Osteocyte (in vitro differentiated cells): ENCODE data around the gene C1orf74. TPM values are rescaled to one million over a fixed set of nuclear protein-coding genes. Genes with fewer than 3 reads are reported as not detected.

Source experiments
- DNase-seq: peaks from one replicate; pipeline ENCODE4 v3.0.0; 2021; ENCODE audit warnings: mixed read lengths; ENCODE audit not compliant: unreplicated experiment; ENCODE audit errors: extremely low spot score
- H3K27ac Mint-ChIP-seq: one replicate; pipeline ENCODE4 v1.8.0; 2021; ENCODE audit warnings: mild to moderate bottlenecking, mixed read lengths; ENCODE audit not compliant: unreplicated experiment
- H3K27me3 Mint-ChIP-seq: one replicate; pipeline ENCODE4 v1.8.0; 2021; ENCODE audit warnings: mixed read lengths; ENCODE audit not compliant: unreplicated experiment
- H3K36me3 Mint-ChIP-seq: one replicate; pipeline ENCODE4 v1.8.0; 2021; ENCODE audit warnings: mixed read lengths; ENCODE audit not compliant: unreplicated experiment
- H3K4me1 Mint-ChIP-seq: one replicate; pipeline ENCODE4 v1.8.0; 2021; ENCODE audit warnings: mixed read lengths; ENCODE audit not compliant: unreplicated experiment
- H3K4me3 Mint-ChIP-seq: one replicate; pipeline ENCODE4 v1.8.0; 2021; ENCODE audit warnings: mild to moderate bottlenecking, moderate library complexity, mixed read lengths; ENCODE audit not compliant: unreplicated experiment
- H3K9me3 Mint-ChIP-seq: one replicate; pipeline ENCODE4 v1.8.0; 2021; ENCODE audit warnings: mixed read lengths; ENCODE audit not compliant: unreplicated experiment
- total RNA-seq: library from RNA; stranded (reverse); gene quantifications from 2 replicates; pipeline ENCODE4 v1.2.1, GENCODE V29; 2021
- TF ChIP-seq, protein P1 (sequence below): fragments of 200-600 bp; sonication (generic); IDR thresholded peaks from 2 replicates; pipeline ENCODE4 v1.5.0; 2021; ENCODE audit warnings: antibody characterized with exemption, mild to moderate bottlenecking, moderate library complexity

The C1orf74 gene
- total RNA-seq, 1 donor from 2014 or later: 1.6 TPM

DNA sequence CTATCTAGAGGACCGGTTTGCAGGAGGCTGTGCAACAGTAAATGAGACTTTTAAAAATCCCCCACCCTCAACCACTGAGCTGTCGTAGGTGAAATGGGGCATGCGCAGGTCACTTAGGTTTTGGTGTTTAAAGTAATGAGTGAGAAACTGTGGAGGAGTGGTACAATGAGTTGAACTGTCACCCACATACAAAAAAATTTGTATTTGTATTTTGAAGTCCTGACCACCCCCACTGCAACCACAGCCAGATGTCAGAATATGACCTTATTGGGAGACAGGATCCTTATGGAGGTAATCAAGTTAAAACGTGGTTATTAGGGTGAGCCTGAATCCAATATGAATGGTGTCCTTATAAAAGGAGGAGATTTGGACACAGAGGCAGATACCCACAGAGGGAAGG lies 23.1 kb upstream of the C1orf74 start:
- Mint-ChIP-seq H3K27ac (no peak overlapping the region), H3K36me3 (no peaks in the 10 kb centered on the region), H3K27me3 (peaks cover 23% of the 10 kb centered on the region), H3K4me3 (no peak overlapping the region), H3K4me1 (peaks cover 12% of the 10 kb centered on the region), H3K9me3 (no peaks in the 10 kb centered on the region)
- DNase-seq: no peak
- TF ChIP-seq, protein P1, sequence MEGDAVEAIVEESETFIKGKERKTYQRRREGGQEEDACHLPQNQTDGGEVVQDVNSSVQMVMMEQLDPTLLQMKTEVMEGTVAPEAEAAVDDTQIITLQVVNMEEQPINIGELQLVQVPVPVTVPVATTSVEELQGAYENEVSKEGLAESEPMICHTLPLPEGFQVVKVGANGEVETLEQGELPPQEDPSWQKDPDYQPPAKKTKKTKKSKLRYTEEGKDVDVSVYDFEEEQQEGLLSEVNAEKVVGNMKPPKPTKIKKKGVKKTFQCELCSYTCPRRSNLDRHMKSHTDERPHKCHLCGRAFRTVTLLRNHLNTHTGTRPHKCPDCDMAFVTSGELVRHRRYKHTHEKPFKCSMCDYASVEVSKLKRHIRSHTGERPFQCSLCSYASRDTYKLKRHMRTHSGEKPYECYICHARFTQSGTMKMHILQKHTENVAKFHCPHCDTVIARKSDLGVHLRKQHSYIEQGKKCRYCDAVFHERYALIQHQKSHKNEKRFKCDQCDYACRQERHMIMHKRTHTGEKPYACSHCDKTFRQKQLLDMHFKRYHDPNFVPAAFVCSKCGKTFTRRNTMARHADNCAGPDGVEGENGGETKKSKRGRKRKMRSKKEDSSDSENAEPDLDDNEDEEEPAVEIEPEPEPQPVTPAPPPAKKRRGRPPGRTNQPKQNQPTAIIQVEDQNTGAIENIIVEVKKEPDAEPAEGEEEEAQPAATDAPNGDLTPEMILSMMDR: no peak

DNA sequence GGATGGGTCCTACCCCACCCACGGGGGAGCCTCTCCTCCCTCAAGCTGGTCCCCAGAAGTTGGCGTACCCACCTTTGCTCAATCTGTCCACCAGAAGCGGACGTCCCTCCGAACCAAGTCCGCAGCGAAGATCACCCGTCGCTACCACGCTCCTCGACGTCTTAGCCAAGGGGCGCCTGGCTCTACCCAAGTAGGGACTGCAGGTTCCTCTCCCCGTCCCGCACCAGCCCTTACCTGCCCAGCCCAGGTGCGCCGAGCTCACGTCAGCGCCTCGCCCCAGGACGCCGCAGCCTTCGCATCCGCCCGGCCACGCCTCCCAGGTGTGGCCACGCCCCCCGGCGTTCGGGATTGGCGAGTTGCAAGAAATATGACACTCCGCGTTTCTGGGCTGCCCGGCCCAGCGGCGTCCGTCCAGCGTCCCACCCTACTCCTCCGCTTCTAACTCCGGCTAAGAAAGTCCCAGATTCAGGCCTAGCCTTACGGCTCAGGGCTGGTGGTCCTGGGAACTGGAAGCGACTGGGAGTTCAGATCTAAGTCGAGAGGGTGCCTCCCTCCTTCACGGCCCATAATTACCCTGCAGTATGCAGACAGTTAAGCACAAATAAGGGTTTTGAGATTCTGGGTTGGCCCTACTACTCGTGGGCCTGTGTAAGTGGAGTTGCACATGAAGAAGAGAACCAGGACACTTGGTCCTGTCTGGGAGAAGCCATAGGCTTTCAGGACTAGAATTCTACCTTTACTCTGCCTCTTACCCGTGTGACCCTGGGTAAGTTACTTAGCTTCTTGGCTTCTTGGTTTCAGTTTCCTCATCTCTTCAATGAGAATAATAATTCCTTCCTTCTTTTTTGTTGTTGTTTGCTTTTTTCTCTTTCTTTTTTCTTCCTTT lies 21.8 kb upstream of the C1orf74 start, which contains the start of gene IRF6:
IRF6 (minus strand) TSS at position 268 of the 886 bp plus-strand sequence. CDS start 4,729 bp downstream, outside the sequence.
- peak; percentile 87 for DNase-seq
- TF ChIP-seq, protein P1: no peak
- Mint-ChIP-seq H3K27ac (no peak within 1 kb of the TSS), H3K4me1 (peaks cover 12% of the 10 kb centered on the region), H3K9me3 (no peaks in the 10 kb centered on the region), H3K4me3 (peak within 1 kb of the TSS; percentile 68), H3K36me3 (no peaks in the 10 kb centered on the region), H3K27me3 (peaks cover 33% of the 10 kb centered on the region)

DNA sequence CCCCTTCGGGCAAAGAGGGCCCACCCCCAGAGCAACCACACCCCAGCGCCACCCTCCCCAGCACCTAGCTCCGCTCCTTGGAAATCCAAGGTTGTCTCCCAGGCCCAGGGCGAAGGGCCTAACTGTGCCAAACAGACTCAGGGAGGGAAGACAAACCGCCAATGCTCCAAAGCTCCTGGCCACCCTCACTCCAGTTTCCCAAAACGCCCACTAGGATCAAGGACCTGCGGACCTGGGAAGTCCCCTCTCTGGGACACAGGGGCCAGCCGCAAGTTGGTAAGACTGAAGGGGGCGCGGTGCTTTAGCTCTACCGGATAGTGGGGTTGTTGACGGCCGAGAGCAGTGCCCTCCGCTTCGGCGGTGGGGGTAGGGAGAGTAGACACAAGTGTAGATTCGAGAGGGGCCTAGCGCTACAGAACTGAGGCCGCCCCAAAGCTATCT lies 21.0 kb upstream of the C1orf74 start:
- Mint-ChIP-seq H3K9me3 (no peaks in the 10 kb centered on the region), H3K27me3 (peaks cover 40% of the 10 kb centered on the region), H3K27ac (no peak overlapping the region), H3K36me3 (no peaks in the 10 kb centered on the region), H3K4me3 (peak overlapping the region; percentile 68), H3K4me1 (peaks cover 12% of the 10 kb centered on the region)
- DNase-seq: no peak
- TF ChIP-seq, protein P1: no peak

DNA sequence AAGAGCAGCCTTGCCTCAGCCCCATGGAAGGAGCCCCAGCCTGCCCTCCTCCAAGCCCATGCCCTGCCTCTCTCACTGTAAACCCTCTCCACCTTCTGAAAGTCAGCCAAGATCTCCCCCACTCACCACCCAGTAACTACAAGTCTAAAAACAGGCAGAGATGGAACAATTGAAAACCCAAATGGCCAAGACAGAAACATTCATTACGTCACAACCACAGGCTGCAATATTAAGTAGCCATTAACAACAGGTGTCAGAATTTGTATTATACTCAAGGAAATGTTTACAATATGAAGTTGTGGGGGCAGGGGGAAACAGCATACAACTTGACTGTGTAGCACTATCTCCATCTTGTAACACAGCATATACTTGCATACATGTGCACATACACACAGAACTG lies 19.2 kb upstream of the C1orf74 start:
- H3K9me3 Mint-ChIP-seq: no peaks in the 10 kb centered on the region
- H3K4me1 Mint-ChIP-seq: peaks cover 12% of the 10 kb centered on the region
- H3K27ac Mint-ChIP-seq: no peak overlapping the region
- H3K4me3 Mint-ChIP-seq: no peak overlapping the region
- H3K36me3 Mint-ChIP-seq: no peaks in the 10 kb centered on the region
- TF ChIP-seq, protein P1: no peak
- DNase-seq: no peak
- H3K27me3 Mint-ChIP-seq: peaks cover 43% of the 10 kb centered on the region

DNA sequence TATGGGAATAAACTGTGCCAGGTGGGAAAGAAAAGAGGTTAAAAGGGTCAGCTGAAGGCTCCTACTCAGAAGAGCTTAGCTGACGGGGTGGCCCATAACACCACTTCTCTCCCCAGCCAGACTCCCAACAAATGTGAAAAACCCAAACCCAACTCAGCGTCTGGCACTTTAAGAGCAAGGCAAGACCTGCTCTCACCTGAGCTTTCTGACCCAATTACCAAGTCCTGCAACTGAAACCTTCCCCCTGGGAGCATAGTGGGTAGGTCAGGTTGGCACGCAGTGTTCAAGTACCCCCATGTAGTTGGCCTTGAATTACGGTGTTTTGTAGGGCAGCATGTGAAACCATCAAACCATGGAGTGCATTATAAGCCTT lies 18.4 kb upstream of the C1orf74 start:
- Mint-ChIP-seq H3K27ac (no peak overlapping the region), H3K9me3 (no peaks in the 10 kb centered on the region), H3K4me1 (peaks cover 8% of the 10 kb centered on the region), H3K4me3 (no peak overlapping the region), H3K36me3 (peaks cover 3% of the 10 kb centered on the region), H3K27me3 (peaks cover 49% of the 10 kb centered on the region)
- DNase-seq: no peak
- TF ChIP-seq, protein P1: no peak
